ENCODE data around the gene SNAPIN.

DNA sequence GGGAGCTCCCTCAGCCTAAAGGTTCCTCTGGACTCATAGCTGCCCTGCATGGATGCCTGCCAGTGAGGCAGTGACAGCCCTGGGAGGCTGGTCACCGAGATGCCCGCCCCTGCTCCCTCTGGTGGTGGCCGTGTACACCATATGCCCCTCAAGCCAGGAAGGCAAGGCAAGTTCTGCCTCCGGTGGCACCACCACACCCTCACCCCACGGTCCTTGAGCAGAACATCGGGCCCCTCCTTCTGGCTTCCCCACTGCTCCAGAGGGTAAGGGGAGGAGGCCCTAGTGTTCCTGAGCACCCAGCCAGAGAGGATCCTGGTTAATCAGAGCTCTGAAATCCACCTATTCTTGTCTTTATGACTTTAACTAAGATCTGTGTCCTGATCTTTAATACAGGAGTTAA is 40.8 kb upstream of the SNAPIN start:
- TF ChIP-seq ZNF274 (IDR thresholded peaks at IDR 0.05; ENCODE audit: low read depth, low read length) (no peak), YY1 (IDR thresholded peaks at IDR 0.05; ENCODE audit: insufficient read depth, insufficient read length) (no peak)
